Measurements from ENCODE around the gene FAM168A.

DNA sequence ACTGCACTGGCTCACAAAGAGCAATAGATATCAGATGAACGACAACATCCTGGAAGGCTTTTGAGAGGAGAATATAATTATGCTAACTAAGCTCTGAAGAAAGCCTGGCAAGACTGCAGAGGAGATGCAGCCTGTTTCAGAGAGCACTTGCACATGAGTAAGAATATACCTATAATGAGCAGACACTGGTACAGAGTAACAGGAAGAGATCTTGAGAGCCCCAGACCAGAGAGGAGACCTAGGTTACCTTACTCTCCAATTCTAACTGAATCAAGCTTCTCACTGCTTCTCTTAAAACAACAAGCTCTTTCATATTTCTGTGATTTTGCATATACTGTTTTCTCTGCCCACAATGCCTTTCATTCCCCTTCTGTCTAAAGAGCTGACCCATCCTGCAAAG, 66.5 kb downstream of the FAM168A start:
- TF ChIP-seq, protein P1, sequence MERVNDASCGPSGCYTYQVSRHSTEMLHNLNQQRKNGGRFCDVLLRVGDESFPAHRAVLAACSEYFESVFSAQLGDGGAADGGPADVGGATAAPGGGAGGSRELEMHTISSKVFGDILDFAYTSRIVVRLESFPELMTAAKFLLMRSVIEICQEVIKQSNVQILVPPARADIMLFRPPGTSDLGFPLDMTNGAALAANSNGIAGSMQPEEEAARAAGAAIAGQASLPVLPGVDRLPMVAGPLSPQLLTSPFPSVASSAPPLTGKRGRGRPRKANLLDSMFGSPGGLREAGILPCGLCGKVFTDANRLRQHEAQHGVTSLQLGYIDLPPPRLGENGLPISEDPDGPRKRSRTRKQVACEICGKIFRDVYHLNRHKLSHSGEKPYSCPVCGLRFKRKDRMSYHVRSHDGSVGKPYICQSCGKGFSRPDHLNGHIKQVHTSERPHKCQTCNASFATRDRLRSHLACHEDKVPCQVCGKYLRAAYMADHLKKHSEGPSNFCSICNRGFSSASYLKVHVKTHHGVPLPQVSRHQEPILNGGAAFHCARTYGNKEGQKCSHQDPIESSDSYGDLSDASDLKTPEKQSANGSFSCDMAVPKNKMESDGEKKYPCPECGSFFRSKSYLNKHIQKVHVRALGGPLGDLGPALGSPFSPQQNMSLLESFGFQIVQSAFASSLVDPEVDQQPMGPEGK (CRISPR knock-in tag; IDR thresholded peaks at IDR 0.05; ENCODE audit: borderline replicate concordance), result no peak
- no peak for TF ChIP-seq GLIS3 (CRISPR knock-in tag; IDR thresholded peaks at IDR 0.05)
- no peak for TF ChIP-seq ESRRG (CRISPR knock-in tag; IDR thresholded peaks at IDR 0.05)
- TF ChIP-seq, protein P2, sequence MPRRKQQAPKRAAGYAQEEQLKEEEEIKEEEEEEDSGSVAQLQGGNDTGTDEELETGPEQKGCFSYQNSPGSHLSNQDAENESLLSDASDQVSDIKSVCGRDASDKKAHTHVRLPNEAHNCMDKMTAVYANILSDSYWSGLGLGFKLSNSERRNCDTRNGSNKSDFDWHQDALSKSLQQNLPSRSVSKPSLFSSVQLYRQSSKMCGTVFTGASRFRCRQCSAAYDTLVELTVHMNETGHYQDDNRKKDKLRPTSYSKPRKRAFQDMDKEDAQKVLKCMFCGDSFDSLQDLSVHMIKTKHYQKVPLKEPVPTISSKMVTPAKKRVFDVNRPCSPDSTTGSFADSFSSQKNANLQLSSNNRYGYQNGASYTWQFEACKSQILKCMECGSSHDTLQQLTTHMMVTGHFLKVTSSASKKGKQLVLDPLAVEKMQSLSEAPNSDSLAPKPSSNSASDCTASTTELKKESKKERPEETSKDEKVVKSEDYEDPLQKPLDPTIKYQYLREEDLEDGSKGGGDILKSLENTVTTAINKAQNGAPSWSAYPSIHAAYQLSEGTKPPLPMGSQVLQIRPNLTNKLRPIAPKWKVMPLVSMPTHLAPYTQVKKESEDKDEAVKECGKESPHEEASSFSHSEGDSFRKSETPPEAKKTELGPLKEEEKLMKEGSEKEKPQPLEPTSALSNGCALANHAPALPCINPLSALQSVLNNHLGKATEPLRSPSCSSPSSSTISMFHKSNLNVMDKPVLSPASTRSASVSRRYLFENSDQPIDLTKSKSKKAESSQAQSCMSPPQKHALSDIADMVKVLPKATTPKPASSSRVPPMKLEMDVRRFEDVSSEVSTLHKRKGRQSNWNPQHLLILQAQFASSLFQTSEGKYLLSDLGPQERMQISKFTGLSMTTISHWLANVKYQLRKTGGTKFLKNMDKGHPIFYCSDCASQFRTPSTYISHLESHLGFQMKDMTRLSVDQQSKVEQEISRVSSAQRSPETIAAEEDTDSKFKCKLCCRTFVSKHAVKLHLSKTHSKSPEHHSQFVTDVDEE (CRISPR knock-in tag; IDR thresholded peaks at IDR 0.05), result no peak
- no peak for TF ChIP-seq CSDC2 (CRISPR knock-in tag; IDR thresholded peaks at IDR 0.05)
- no peak for TF ChIP-seq ZNF8 (CRISPR knock-in tag; IDR thresholded peaks at IDR 0.05)
- TF ChIP-seq TOX (CRISPR knock-in tag; IDR thresholded peaks at IDR 0.05; ENCODE audit: borderline replicate concordance), result no peak
